H4 (cell line): Measurements from ENCODE around the gene MINDY4. TPM values are rescaled to one million over a fixed set of nuclear protein-coding genes. Genes with fewer than 3 reads are reported as not detected.
A peak's percentile ranks its signal among the peaks of the same experiment; 100 is the strongest.

Source experiments
- DNase-seq: peaks from one replicate; pipeline ENCODE4 v3.0.0-alpha.2; 2015; ENCODE audit warnings: low spot score
- total RNA-seq: library from RNA; depleted of rRNA; stranded (reverse); fragments of >200 nt; shearing (Covaris generic); gene quantifications from 2 replicates; pipeline ENCODE4 v1.2.3, GENCODE V29; 2014

MINDY4 gene
- total RNA-seq, 1 experiment from 2014 or later, result 6.9 TPM

- DNase-seq, result no peak
Observed at GRCh38 chr7:30775992-30776391, 4.8 kb downstream of the MINDY4 start.

DNA sequence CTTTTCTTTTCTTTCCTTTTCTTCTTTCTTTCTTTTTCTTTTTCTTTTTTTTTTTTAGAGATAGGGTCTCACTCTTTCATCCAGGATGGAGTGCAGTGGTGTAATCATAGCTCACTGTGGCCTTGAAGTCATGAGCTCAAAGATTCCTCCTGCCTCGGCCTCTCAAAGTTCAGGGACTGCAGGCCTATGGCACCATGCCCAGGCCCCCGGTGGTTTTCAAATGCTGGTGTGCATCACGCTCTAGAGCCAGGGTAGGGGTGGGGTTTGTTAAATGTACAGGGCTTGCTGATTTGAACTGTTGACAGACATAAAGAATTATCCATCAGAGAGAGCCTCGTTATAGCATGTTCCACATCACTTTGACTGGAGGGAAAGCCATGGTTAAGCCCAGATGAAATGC lies 5.8 kb downstream of the MINDY4 start:
- no peak for DNase-seq

GRCh38 chr7:30778255-30779025 lies 7.2 kb downstream of the MINDY4 start:
- no peak for DNase-seq

- no peak for DNase-seq
Observed at GRCh38 chr7:30779574-30779973, 8.4 kb downstream of the MINDY4 start.

DNA sequence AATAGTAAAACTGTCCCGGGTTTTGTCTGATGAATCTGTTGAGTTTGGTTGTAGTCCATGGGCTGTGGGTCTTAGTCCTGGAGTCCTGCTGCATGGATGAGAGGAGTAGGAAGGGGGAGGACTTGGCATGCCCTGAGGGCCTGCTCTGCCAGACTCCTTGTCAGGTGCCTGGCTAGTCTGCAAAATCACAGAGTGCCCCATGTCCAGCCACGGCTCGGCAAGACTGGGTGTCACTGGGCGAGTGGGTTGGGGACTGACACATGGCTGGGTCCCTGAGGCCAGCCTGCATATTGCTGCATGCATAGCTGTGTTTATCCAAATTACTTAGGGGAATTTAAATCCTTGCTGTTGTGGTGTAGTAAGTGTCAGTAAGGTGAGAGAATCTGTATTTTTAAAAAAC lies 9.7 kb downstream of the MINDY4 start:
- DNase-seq, result no peak

- DNase-seq, result no peak
Observed at GRCh38 chr7:30782690-30783089, 11.5 kb downstream of the MINDY4 start.

- no peak for DNase-seq
Observed at GRCh38 chr7:30785786-30786185, 14.6 kb downstream of the MINDY4 start.

DNA sequence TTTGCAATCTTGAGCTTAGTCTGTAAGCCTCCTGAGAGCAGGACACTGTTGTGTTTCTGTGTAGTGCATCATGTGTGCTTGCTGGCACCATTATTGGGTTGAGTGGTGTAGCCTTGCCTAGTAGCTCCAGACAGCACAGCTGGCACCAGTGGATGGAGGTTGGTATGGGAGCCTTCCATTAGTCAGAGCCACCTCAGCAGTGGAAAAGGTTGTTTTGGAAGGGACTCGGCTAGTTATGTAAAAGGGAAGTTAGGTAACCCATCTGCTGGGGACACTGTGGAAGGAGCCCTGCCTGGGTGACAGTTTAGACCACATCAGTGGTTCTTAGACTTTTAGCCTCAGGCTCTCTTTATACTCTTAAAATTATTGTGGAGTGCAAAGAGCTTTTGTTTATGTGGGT lies 16.3 kb downstream of the MINDY4 start:
- DNase-seq, result no peak

DNA sequence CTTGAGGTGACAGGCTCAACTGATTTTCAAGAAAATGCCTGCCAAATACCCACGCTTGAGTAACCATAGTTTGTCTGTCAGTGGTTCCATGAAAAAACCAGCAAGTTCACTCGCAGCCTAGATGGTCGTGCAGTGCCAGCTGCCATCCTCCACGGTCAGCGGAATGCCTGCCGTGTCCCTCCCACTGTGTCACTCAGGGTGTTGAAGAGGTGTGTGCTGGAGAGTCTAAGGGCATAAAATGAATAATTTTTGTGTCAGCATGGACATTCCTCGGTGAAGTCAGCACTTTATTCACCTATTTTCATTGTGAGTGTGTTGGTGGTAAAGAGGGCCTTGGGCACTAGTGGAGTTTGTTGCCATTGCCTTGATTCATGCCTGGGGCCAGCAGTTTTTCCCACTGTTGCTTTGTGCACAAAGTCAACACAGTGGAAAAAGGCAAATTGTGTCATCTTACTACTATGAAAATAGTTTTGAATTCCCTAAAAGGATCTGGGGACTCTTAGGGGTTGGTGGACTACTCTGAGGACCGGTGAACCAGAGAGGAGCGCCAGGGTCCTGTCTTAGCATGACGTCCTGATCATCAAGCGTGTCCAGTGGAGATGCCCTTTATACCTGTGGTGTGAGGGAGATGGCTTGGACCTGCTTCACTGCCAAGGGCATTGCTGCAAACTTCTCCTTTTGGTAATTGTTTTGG lies 17.6 kb downstream of the MINDY4 start:
- no peak for DNase-seq

GRCh38 chr7:30789334-30789711 lies 18.1 kb downstream of the MINDY4 start:
- peak; percentile 58 for DNase-seq

GRCh38 chr7:30790356-30790755 lies 19.1 kb downstream of the MINDY4 start:
- DNase-seq, result no peak

- DNase-seq, result no peak
Observed at GRCh38 chr7:30791114-30791513, 19.9 kb downstream of the MINDY4 start.

- no peak for DNase-seq
Observed at GRCh38 chr7:30795161-30795948, 24.1 kb downstream of the MINDY4 start.

DNA sequence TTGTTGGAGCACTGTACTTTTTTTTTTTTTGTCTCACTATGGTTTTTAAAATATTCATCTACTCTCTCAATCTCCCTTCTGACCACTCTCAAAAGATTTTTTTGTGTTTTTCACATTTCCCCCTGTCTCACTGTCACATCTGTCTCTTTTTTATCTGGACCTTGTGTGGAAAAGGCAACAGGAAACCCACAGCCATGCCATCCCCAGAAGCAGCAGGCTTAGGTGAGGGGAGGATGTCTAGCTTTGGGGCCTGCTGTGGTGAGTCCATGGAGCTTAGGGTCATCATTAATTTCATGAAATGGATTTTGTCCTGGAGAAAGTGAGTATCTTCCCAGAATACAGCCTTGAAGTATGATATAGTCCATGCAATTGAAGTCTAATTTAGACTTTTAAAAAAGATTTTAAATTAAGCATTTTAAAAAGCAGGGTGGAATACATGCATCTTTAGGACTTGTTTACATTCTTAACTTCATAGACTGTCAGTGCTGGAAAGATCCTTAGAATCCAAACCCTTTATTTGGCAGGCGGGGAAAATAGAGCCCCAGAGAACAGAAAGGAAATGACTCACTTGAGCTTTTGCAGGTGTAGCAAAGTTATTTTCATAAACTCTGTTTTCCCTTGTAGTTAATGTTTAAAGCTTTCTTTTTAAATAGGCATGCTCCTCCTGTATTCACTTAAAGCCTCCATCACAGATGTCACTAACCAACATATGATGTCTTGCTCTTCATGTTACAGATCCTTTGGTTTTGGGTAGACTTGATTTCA lies 25.1 kb downstream of the MINDY4 start:
- DNase-seq, result no peak

- no peak for DNase-seq
Observed at GRCh38 chr7:30797176-30798040, 26.2 kb downstream of the MINDY4 start.

- DNase-seq, result peak; percentile 81
Observed at GRCh38 chr7:30799206-30799975, 28.2 kb downstream of the MINDY4 start.

DNA sequence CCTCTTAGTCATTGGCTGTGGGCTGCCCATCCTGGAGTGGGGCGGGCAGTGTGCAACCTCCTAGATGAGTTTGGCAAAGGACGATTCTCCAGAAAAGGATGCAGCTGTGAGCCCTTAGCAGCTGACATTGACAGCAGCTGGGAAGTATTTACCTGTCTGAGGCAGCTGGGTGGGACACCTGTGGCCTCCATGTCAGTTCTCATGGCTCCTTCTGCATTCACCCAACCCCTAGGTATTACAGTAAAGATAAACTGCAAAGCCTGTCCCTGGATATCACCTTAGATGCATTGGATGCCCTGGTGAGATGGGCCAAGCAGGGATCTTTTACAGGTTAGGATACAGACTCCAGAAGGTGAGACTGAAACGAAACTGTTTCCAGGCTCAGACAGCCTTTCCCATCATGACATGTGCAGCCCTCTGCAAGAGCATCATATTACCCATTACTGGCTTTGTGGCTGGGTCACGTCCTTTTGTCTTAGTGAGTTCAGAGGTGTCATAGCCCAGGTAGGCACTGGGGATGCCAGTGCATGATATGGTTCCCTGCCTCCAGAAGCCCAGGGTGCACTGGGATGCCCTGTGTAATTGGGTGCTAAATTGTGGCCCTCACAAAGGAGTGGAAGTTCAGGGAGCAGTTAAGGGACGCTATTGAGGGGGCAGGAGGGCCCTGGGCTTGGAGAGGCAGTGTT lies 28.9 kb downstream of the MINDY4 start:
- no peak for DNase-seq

GRCh38 chr7:30800785-30801252 lies 29.6 kb downstream of the MINDY4 start:
- DNase-seq, result peak; percentile 85

GRCh38 chr7:30802812-30803211 lies 31.6 kb downstream of the MINDY4 start:
- DNase-seq, result no peak
